Progenitor cell of endocrine pancreas (in vitro differentiated cells): Measurements from ENCODE around the gene DKK1. TPM values are rescaled to one million over a fixed set of nuclear protein-coding genes. Genes with fewer than 3 reads are reported as not detected.

Experiments
- DNase-seq: peaks from one replicate; pipeline ENCODE4 v3.0.0; 2021; ENCODE audit warnings: low spot score; ENCODE audit not compliant: unreplicated experiment
- H3K27ac Mint-ChIP-seq: 2 replicates; pipeline ENCODE4 v1.8.0; 2021; ENCODE audit warnings: mild to moderate bottlenecking, moderate library complexity, mixed read lengths
- H3K27me3 Mint-ChIP-seq: 2 replicates; pipeline ENCODE4 v1.8.0; 2021; ENCODE audit warnings: mixed read lengths
- H3K36me3 Mint-ChIP-seq: 2 replicates; pipeline ENCODE4 v1.8.0; 2022; ENCODE audit warnings: mixed read lengths; ENCODE audit not compliant: insufficient read depth
- H3K4me1 Mint-ChIP-seq: 2 replicates; pipeline ENCODE4 v1.8.0; 2021; ENCODE audit warnings: low read depth, mixed read lengths
- H3K4me3 Mint-ChIP-seq: 2 replicates; pipeline ENCODE4 v1.8.0; 2021; ENCODE audit warnings: low read depth, mild to moderate bottlenecking, moderate library complexity, mixed read lengths
- H3K9me3 Mint-ChIP-seq: 2 replicates; pipeline ENCODE4 v1.8.0; 2021; ENCODE audit warnings: low read depth, mixed read lengths
- total RNA-seq: library from RNA; stranded (reverse); gene quantifications from 2 replicates; pipeline ENCODE4 v1.2.1, GENCODE V29; 2021
- TF ChIP-seq, protein P1 (sequence below): fragments of 200-600 bp; sonication (generic); IDR thresholded peaks from one replicate; pipeline ENCODE4 v1.5.0; 2021; ENCODE audit warnings: antibody characterized with exemption, mild to moderate bottlenecking; ENCODE audit not compliant: unreplicated experiment

DKK1 gene
- total RNA-seq, 1 donor from 2014 or later: 2.5 TPM

GRCh38 chr10:52337225-52337624 lies 23.1 kb downstream of the DKK1 start:
- Mint-ChIP-seq H3K36me3 (no peaks in the 10 kb centered on the region), H3K4me3 (no peak overlapping the region), H3K27ac (no peak overlapping the region), H3K9me3 (no peaks in the 10 kb centered on the region), H3K4me1 (peaks cover 6% of the 10 kb centered on the region), H3K27me3 (peaks cover 6% of the 10 kb centered on the region)
- TF ChIP-seq, protein P1, sequence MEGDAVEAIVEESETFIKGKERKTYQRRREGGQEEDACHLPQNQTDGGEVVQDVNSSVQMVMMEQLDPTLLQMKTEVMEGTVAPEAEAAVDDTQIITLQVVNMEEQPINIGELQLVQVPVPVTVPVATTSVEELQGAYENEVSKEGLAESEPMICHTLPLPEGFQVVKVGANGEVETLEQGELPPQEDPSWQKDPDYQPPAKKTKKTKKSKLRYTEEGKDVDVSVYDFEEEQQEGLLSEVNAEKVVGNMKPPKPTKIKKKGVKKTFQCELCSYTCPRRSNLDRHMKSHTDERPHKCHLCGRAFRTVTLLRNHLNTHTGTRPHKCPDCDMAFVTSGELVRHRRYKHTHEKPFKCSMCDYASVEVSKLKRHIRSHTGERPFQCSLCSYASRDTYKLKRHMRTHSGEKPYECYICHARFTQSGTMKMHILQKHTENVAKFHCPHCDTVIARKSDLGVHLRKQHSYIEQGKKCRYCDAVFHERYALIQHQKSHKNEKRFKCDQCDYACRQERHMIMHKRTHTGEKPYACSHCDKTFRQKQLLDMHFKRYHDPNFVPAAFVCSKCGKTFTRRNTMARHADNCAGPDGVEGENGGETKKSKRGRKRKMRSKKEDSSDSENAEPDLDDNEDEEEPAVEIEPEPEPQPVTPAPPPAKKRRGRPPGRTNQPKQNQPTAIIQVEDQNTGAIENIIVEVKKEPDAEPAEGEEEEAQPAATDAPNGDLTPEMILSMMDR: no peak
- DNase-seq: no peak

DNA sequence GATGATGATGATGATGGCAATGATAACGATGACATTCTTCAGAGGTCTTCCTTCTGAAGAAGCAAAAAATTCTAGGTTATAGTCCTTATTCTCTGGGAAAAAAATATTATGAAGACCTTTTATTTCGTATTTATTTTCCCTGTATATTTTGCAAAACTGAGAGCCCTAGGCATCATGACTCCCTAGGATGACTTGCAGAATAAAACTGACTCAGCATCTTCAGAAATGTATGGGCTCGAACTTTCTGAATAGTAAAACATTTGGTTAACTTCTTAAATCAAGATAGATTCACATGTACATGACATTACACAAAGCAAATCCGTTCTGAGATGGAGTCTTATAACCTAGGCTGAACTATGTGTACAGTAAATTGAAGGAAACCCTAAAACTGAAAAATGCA lies 29.4 kb downstream of the DKK1 start:
- Mint-ChIP-seq H3K27me3 (no peaks in the 10 kb centered on the region), H3K36me3 (no peaks in the 10 kb centered on the region), H3K27ac (no peak overlapping the region), H3K4me3 (no peak overlapping the region), H3K9me3 (no peaks in the 10 kb centered on the region), H3K4me1 (no peaks in the 10 kb centered on the region)
- no peak for DNase-seq
- TF ChIP-seq, protein P1: no peak

DNA sequence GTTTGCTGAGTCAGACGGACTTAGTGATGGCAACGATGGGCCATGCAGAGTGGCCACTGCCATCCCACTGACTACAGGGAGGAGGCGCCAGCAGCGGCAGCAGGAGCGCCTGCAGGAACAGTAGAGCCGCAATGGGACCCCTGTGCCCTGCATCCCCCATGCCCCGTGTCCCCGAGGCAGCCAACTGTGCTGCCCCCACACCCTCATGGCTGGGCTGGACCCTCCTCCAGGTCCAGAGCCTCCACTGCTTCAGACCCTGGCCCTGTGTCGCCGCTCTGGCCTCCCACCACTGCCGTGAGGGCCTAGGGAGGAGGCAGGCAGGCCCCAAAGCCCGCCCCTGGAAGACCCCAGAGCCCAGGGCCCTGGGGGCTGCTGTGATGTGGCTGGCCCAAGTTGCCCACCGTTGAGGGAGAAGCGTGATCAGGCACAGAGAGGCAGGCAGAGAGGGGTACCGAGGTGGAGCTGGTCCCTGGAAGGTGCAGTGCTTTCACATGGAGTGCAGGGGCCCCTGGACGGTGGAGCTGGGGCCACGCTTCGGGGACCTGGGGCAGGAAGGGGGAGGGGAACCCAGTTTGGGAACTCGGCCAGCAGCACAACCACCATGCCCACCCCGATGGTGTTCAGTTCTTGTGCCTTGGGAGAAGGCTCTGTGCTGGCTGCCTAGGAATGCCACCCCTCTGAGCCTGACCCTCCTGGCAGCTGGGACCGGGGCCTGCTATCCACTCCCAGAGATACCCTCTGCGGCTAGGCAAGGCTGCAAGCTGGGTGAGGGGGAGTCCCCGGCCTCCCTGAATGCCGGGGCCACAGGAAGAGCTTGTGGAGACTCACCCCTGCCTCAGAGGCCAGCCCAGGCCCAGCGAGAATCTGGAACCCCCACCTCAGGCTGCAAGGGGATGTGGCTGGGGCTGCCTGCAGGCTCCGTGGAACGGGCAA lies 32.6 kb downstream of the DKK1 start:
- Mint-ChIP-seq H3K27me3 (no peaks in the 10 kb centered on the region), H3K4me3 (no peak overlapping the region), H3K27ac (no peak overlapping the region), H3K9me3 (no peaks in the 10 kb centered on the region), H3K36me3 (no peaks in the 10 kb centered on the region), H3K4me1 (no peaks in the 10 kb centered on the region)
- DNase-seq: no peak
- TF ChIP-seq, protein P1: no peak

GRCh38 chr10:52347327-52347667 lies 33.2 kb downstream of the DKK1 start:
- Mint-ChIP-seq H3K4me1 (no peaks in the 10 kb centered on the region), H3K9me3 (no peaks in the 10 kb centered on the region), H3K4me3 (no peak overlapping the region), H3K27ac (no peak overlapping the region), H3K36me3 (no peaks in the 10 kb centered on the region), H3K27me3 (no peaks in the 10 kb centered on the region)
- no peak for DNase-seq
- TF ChIP-seq, protein P1: no peak

- no peak overlapping the region for H3K4me3 Mint-ChIP-seq
- H3K4me1 Mint-ChIP-seq: no peaks in the 10 kb centered on the region
- no peaks in the 10 kb centered on the region for H3K9me3 Mint-ChIP-seq
- DNase-seq: no peak
- no peaks in the 10 kb centered on the region for H3K27me3 Mint-ChIP-seq
- H3K27ac Mint-ChIP-seq: no peak overlapping the region
- H3K36me3 Mint-ChIP-seq: no peaks in the 10 kb centered on the region
- TF ChIP-seq, protein P1: no peak
These were observed 34.0 kb downstream of the DKK1 start for GRCh38 chr10:52348037-52348564.
